Transverse colon (tissue), 4 donors: Measurements from ENCODE around the gene MBD2. TPM values are rescaled to one million over a fixed set of nuclear protein-coding genes. Genes with fewer than 3 reads are reported as not detected.
"Not testable (repeated sequence)": the region's sequence is repeated elsewhere in the genome, so short reads cannot be mapped to it uniquely, and the experiment has no call there.

Experiments
- DNase-seq: peaks from one replicate; pipeline ENCODE4 v3.0.0-alpha.2; 2019
- H3K27ac ChIP-seq, 4 donors: fragments of 200-600 bp; sonication (generic); 2 replicates each; pipeline ENCODE4 v1.5.1; 2016 to 2018; ENCODE audit warnings: inconsistent platforms in 4 of 4
- H3K27me3 ChIP-seq: fragments of 200-600 bp; sonication (generic); 2 replicates; pipeline ENCODE4 v1.5.1; 2017; ENCODE audit warnings: inconsistent platforms
- H3K36me3 ChIP-seq, 4 donors: fragments of 200-600 bp; sonication (generic); 2 replicates each; pipeline ENCODE4 v1.5.1; 2017 to 2019; ENCODE audit warnings: inconsistent platforms in 4 of 4
- H3K4me1 ChIP-seq, 4 donors: fragments of 200-600 bp; sonication (generic); 2 replicates each; pipeline ENCODE4 v1.5.1; 2017 to 2020; ENCODE audit warnings: inconsistent platforms in 4 of 4
- H3K4me3 ChIP-seq, 4 donors: fragments of 200-600 bp; sonication (generic); 1 replicate in 1 of 4; 2 replicates in 3 of 4; pipeline versions ENCODE4 v1.5.1 to v1.6.1; 2017 to 2019; ENCODE audit warnings: inconsistent platforms in 4 of 4
- H3K9me3 ChIP-seq, 2 donors: fragments of 200-600 bp; sonication (generic); 2 replicates each; pipeline ENCODE4 v1.5.1; 2017 to 2019; ENCODE audit warnings: inconsistent platforms in 2 of 2
- EP300 ChIP-seq: sonication (generic); formaldehyde crosslinking; IDR thresholded peaks from one replicate; pipeline ENCODE4 v1.6.1; 2017; ENCODE audit warnings: antibody characterized with exemption, low read depth
- POLR2A ChIP-seq: fragments of 450-650 bp; IDR thresholded peaks from one replicate; pipeline ENCODE4 v1.6.1; 2016; ENCODE audit warnings: antibody characterized with exemption, mild to moderate bottlenecking, moderate library complexity
- POLR2AphosphoS5 ChIP-seq, 3 donors: sonication (generic); formaldehyde crosslinking; IDR thresholded peaks; one replicate each; pipeline ENCODE4 v1.6.1; 2016; ENCODE audit warnings: antibody characterized with exemption in 3 of 3
- WGBS, 2 donors: methylation state at CpG; one replicate each; pipeline ENCODE4 v1.1.5; 2018; ENCODE audit warnings: low coverage in 1 of 2; 5-methylcytosine and 5-hydroxymethylcytosine counted together
- in situ Hi-C, 4 donors: fragments of 200-750 bp; cut with MboI; loops; one replicate each; pipeline versions ENCODE4 v1.15.0 to v1.15.1; 2017; ENCODE audit warnings: low sequenced_read_pairs in 3 of 4, low pct_ligation_motif_present in 1 of 4, low pct_unique_long_range_greater_than_20kb in 1 of 4
- intact Hi-C: fragments of 100-400 bp; cut with DNase I; formaldehyde crosslinking; loops from one replicate; pipeline ENCODE4 v1.15.1; 2023; ENCODE audit warnings: low total_unique reads
- total RNA-seq, 4 donors: library from RNA; depleted of rRNA; stranded (reverse); fragments of >200 nt; gene quantifications; one replicate each; pipeline ENCODE4 v1.1.0, GENCODE V29; 2016
- TF ChIP-seq, protein P1 (sequence below), 5 experiments: fragments of 200-600 bp in 3 of 5; fragments of 450-650 bp in 2 of 5; sonication (generic) in 3 of 5; IDR thresholded peaks; 1 replicate in 2 of 5; 2 replicates in 3 of 5; pipeline ENCODE4 v1.5.1; 2016 to 2017; ENCODE audit warnings: antibody characterized with exemption in 5 of 5, inconsistent platforms in 3 of 5, mild to moderate bottlenecking in 2 of 5, moderate library complexity in 1 of 5

The MBD2 gene
- total RNA-seq, 4 donors from 2014 or later = 26.9 to 62.1 (median 35.9) TPM

DNA sequence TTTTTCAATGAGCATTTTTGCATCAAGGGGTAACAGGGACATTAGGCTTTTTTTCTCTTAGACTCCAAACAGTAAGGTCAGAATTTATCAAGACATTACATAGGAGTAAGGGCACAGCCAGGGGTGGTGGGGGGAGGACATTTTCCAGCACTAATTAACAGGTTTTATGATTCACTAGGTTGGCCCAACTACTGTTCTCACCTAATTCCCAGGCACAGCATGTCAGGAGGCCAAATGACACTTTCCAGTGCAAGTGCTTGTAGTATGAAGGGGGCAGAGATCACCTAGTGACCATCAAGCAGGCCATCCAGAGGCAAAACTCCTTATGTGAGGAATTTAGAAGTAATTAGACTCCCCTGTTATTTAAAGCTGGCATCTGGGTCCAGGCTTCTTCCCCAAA, 3.9 kb upstream of the MBD2 start:
- intact Hi-C loops = no loop called here
- Histone ChIP-seq H3K9me3 (no peaks in the 10 kb centered on the region), H3K27ac (no peak overlapping the region), H3K27me3 (no peaks in the 10 kb centered on the region), H3K4me1 (peaks cover 2 to 7% (median 3%) of the 10 kb centered on the region in 4 donors), H3K4me3 (no peak overlapping the region), H3K36me3 (no peaks in the 10 kb centered on the region)
- in situ Hi-C loops = loop anchor here in 1 of 4 donors (5.0 kb wide), 1 partner anchor 34 kb away; no protein-coding TSS in a partner anchor
- DNase-seq = no peak
- TF ChIP-seq, protein P1, sequence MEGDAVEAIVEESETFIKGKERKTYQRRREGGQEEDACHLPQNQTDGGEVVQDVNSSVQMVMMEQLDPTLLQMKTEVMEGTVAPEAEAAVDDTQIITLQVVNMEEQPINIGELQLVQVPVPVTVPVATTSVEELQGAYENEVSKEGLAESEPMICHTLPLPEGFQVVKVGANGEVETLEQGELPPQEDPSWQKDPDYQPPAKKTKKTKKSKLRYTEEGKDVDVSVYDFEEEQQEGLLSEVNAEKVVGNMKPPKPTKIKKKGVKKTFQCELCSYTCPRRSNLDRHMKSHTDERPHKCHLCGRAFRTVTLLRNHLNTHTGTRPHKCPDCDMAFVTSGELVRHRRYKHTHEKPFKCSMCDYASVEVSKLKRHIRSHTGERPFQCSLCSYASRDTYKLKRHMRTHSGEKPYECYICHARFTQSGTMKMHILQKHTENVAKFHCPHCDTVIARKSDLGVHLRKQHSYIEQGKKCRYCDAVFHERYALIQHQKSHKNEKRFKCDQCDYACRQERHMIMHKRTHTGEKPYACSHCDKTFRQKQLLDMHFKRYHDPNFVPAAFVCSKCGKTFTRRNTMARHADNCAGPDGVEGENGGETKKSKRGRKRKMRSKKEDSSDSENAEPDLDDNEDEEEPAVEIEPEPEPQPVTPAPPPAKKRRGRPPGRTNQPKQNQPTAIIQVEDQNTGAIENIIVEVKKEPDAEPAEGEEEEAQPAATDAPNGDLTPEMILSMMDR (IDR thresholded peaks at IDR 0.05) = no peak
- no peak for TF ChIP-seq POLR2A
- no peak for TF ChIP-seq EP300
- TF ChIP-seq POLR2AphosphoS5 (IDR thresholded peaks at IDR 0.05) = no peak

- Histone ChIP-seq H3K36me3 (no peaks in the 10 kb centered on the region), H3K27ac (peak overlapping the region; percentile 85 to 95 (median 92)), H3K4me1 (peaks cover 20 to 45% (median 31%) of the 10 kb centered on the region in 4 donors), H3K9me3 (no peaks in the 10 kb centered on the region), H3K4me3 (peak overlapping the region; percentile 53 to 84 (median 80)), H3K27me3 (no peaks in the 10 kb centered on the region)
- intact Hi-C loops = no loop called here
- WGBS, 2 donors = 0 to 2% methylated on average over 2 to 12 of the region's 39 CpGs
- DNase-seq = peak; percentile 86
- TF ChIP-seq, protein P1 (IDR thresholded peaks at IDR 0.05) = no peak
- TF ChIP-seq POLR2AphosphoS5 (IDR thresholded peaks at IDR 0.05) = peak in 2 of 3 donors; percentile 36 to 38
- in situ Hi-C loops = no loop called here
These were observed 764 bp downstream of the MBD2 start for GRCh38 chr18:54223568-54224241.

- TF ChIP-seq EP300 = no peak
- TF ChIP-seq, protein P1 (IDR thresholded peaks at IDR 0.05) = peak in 1 of 5 experiments; percentile 5
- Histone ChIP-seq H3K9me3 (no peaks in the 10 kb centered on the region), H3K27ac (peak overlapping the region; percentile 85 to 95 (median 92)), H3K36me3 (no peaks in the 10 kb centered on the region), H3K27me3 (no peaks in the 10 kb centered on the region), H3K4me3 (peak overlapping the region; percentile 53 to 84 (median 80)), H3K4me1 (peaks cover 20 to 45% (median 32%) of the 10 kb centered on the region in 4 donors)
- WGBS, 2 donors = 2 to 11% methylated on average over 5 of the region's 5 CpGs
- no peak for DNase-seq
- in situ Hi-C loops = no loop called here
- intact Hi-C loops = no loop called here
These were observed 1.4 kb downstream of the MBD2 start for GRCh38 chr18:54222922-54223567.

DNA sequence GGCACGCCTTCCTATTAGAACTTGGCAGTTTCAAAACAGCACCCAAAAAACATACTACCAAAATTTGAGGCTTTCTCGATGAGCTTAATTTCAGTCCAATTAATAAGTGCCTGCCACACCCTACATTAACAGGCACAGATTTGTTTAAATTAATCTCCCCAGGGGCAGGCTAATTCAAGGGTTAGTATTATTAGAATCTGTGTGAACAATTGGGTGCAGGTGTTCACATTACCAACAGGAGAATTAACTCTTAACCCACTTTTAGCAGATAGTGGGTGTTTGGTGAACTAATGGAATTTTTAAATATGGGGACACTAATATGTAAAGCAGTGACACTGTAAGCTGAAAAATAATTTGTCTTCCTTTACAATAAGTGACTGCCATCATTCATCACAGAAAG, 4.1 kb downstream of the MBD2 start:
- Histone ChIP-seq H3K27ac (no peak overlapping the region), H3K4me1 (peaks cover 20 to 53% (median 34%) of the 10 kb centered on the region in 4 donors), H3K27me3 (no peaks in the 10 kb centered on the region), H3K4me3 (no peak overlapping the region), H3K36me3 (no peaks in the 10 kb centered on the region), H3K9me3 (no peaks in the 10 kb centered on the region)
- DNase-seq = no peak
- 38 to 67% methylated on average over 1 to 2 of the region's 2 CpGs for WGBS, 2 donors
- TF ChIP-seq EP300 = no peak
- TF ChIP-seq, protein P1 (IDR thresholded peaks at IDR 0.05) = no peak
- no peak for TF ChIP-seq POLR2A
- TF ChIP-seq POLR2AphosphoS5 (IDR thresholded peaks at IDR 0.05) = no peak
- in situ Hi-C loops (no loop called here), intact Hi-C loops (no loop called here)

DNA sequence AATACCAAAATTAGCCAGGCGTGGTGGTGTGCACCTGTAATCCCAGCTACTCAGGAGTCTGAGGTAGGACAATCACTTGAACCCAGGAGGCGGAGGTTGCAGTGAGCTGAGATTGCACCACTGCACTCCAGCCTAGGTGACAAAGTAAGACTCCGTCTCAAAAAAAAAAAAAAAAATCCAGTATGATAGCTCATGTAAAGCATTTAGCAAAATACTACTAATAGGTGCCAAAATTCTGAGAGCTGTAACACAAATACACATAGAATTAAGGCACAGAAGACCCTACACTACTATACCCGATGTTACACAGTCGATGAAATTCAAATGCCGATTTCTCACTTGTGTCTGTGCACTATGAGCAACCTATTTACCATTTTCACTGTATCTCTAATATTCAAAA, 5.7 kb downstream of the MBD2 start:
- peaks cover 20 to 54% (median 34%) of the 10 kb centered on the region in 4 donors for H3K4me1 ChIP-seq
- H3K27ac ChIP-seq, DNase-seq, H3K36me3 ChIP-seq, H3K27me3 ChIP-seq, intact Hi-C loops, in situ Hi-C loops, H3K4me3 ChIP-seq, H3K9me3 ChIP-seq: not testable (repeated sequence)
- WGBS, 2 donors = 77 to 90% methylated on average over 6 of the region's 6 CpGs
